PC-3 (cell line): ENCODE data around the gene THADA. TPM values are rescaled to one million over a fixed set of nuclear protein-coding genes. Genes with fewer than 3 reads are reported as not detected.
A peak's percentile ranks its signal among the peaks of the same experiment; 100 is the strongest.

Experiments
- ATAC-seq: fragments of 200-7000 bp; cut with Tn5 transposase; 2 replicates; pipeline ENCODE4 v1.9.1; 2020; ENCODE audit warnings: mild to moderate bottlenecking, moderate library complexity
- BruUV-seq: library from RNA; stranded (reverse); fragments of 400-500 nt; replicated peaks from 2 replicates; lab custom pipeline; 2021; lab: Mats Ljungman, UMichigan
- CTCF ChIA-PET: fragments of 300-600 bp; sonication (Branson Sonifier 250); formaldehyde crosslinking; loops from one replicate; lab custom pipeline; 2022; ENCODE audit warnings: antibody characterized with exemption; lab: Charles Lee
- POLR2A ChIA-PET: fragments of 300-600 bp; sonication (Branson Sonifier 250); formaldehyde crosslinking; loops from one replicate; lab custom pipeline; 2022; ENCODE audit warnings: antibody characterized with exemption; ENCODE audit not compliant: unreplicated experiment; lab: Charles Lee
- DNase-seq: peaks from one replicate; pipeline ENCODE4 v3.0.0-alpha.2; 2015
- H2AFZ ChIP-seq: fragments of 300-600 bp; sonication (generic); 2 replicates; pipeline ENCODE4 v1.6.0; 2016; ENCODE audit warnings: antibody characterized with exemption, low read length
- H3F3A ChIP-seq: fragments of 300-600 bp; sonication (generic); one replicate; pipeline ENCODE4 v1.6.0; 2017; ENCODE audit warnings: antibody characterized with exemption, low read length, control low read depth, mild to moderate bottlenecking; ENCODE audit not compliant: unreplicated experiment
- H3K27ac ChIP-seq: fragments of 300-600 bp; sonication (generic); 2 replicates; pipeline ENCODE4 v1.5.1; 2016; ENCODE audit warnings: mild to moderate bottlenecking, low read length
- H3K27me3 ChIP-seq: fragments of 300-600 bp; sonication (generic); 2 replicates; pipeline ENCODE4 v1.6.1; 2016; ENCODE audit warnings: low read length, mixed read lengths
- H3K36me3 ChIP-seq: fragments of 300-600 bp; sonication (generic); 2 replicates; pipeline ENCODE4 v1.6.1; 2016; ENCODE audit warnings: low read depth, mixed run types, low read length, mixed read lengths
- H3K4me1 ChIP-seq: fragments of 300-600 bp; sonication (generic); 2 replicates; pipeline ENCODE4 v1.5.1; 2016; ENCODE audit warnings: low read length; ENCODE audit not compliant: insufficient read depth
- H3K4me2 ChIP-seq: fragments of 300-600 bp; sonication (generic); 2 replicates; pipeline ENCODE4 v1.6.0; 2016; ENCODE audit warnings: low read length
- H3K4me3 ChIP-seq: fragments of 300-600 bp; sonication (generic); 2 replicates; pipeline ENCODE4 v1.5.1; 2016; ENCODE audit warnings: mild to moderate bottlenecking, low read length, mixed read lengths
- H3K79me2 ChIP-seq: fragments of 300-600 bp; sonication (generic); 2 replicates; pipeline ENCODE4 v1.6.1; 2017; ENCODE audit warnings: low read length, mixed read lengths
- H3K9ac ChIP-seq: fragments of 300-600 bp; sonication (generic); 2 replicates; pipeline ENCODE4 v1.6.0; 2016; ENCODE audit warnings: mild to moderate bottlenecking, low read length
- H3K9me2 ChIP-seq: fragments of 300-600 bp; sonication (generic); replicated peaks from 2 replicates; pipeline ENCODE4 v1.6.1; 2016; ENCODE audit warnings: mixed run types, low read length, mixed read lengths
- H3K9me3 ChIP-seq: fragments of 300-600 bp; sonication (generic); 2 replicates; pipeline ENCODE4 v1.6.1; 2016; ENCODE audit warnings: low read length, mixed read lengths
- H4K20me1 ChIP-seq: fragments of 300-600 bp; sonication (generic); 2 replicates; pipeline ENCODE4 v1.6.1; 2016; ENCODE audit warnings: low read length, mixed read lengths
- CTCF ChIP-seq: fragments of 300-600 bp; sonication (generic); conservative IDR thresholded peaks from 2 replicates; pipeline ENCODE4 v1.5.1; 2017; ENCODE audit warnings: antibody characterized with exemption, low read depth, mild to moderate bottlenecking, low read length
- EZH2 ChIP-seq: fragments of 300-600 bp; sonication (generic); IDR thresholded peaks from one replicate; pipeline ENCODE4 v1.6.1; 2017; ENCODE audit warnings: antibody characterized with exemption, mild to moderate bottlenecking, low read length; ENCODE audit not compliant: unreplicated experiment
- EZH2phosphoT487 ChIP-seq: fragments of 300-600 bp; sonication (generic); IDR thresholded peaks from 2 replicates; pipeline ENCODE4 v1.6.1; 2018; ENCODE audit warnings: mild to moderate bottlenecking, antibody characterized with exemption, low read length, borderline replicate concordance
- intact Hi-C: fragments of 100-400 bp; cut with micrococcal nuclease; formaldehyde crosslinking; loops from 2 replicates; pipeline ENCODE4 v1.9.0; 2023
- total RNA-seq: library from RNA; depleted of rRNA; stranded (reverse); fragments of >200 nt; gene quantifications from 2 replicates; pipeline ENCODE4 v1.2.3, GENCODE V29; 2014

Gene THADA
- total RNA-seq, 1 experiment from 2014 or later: 33.6 TPM

- Histone ChIP-seq H3F3A (no peaks in the 10 kb centered on the region), H3K4me2 (no peak overlapping the region), H2AFZ (no peak overlapping the region), H3K27me3 (no peaks in the 10 kb centered on the region), H3K27ac (no peak overlapping the region), H3K36me3 (no peaks in the 10 kb centered on the region), H3K9me2 (no peaks in the 10 kb centered on the region), H3K79me2 (no peaks in the 10 kb centered on the region), H3K4me3 (no peak overlapping the region), H3K9me3 (no peaks in the 10 kb centered on the region), H3K4me1 (no peaks in the 10 kb centered on the region), H4K20me1 (no peaks in the 10 kb centered on the region), H3K9ac (no peak overlapping the region)
- no TSS peak for BruUV-seq
- DNase-seq (no peak), ATAC-seq (no peak)
- ChIA-PET CTCF (no interaction called here), POLR2A (no interaction called here)
- TF ChIP-seq EZH2: no peak
- TF ChIP-seq CTCF: no peak
- TF ChIP-seq EZH2phosphoT487: no peak
- intact Hi-C loops: no loop called here
Measured at GRCh38 chr2:43622931-43623451, 27.2 kb upstream of the THADA start.

- Histone ChIP-seq H2AFZ (no peak overlapping the region), H4K20me1 (no peaks in the 10 kb centered on the region), H3K9ac (no peak overlapping the region), H3K4me2 (no peak overlapping the region), H3K27ac (no peak overlapping the region), H3K4me1 (peaks cover 13% of the 10 kb centered on the region), H3K79me2 (no peaks in the 10 kb centered on the region), H3K4me3 (no peak overlapping the region), H3F3A (no peaks in the 10 kb centered on the region), H3K36me3 (no peaks in the 10 kb centered on the region), H3K9me3 (no peaks in the 10 kb centered on the region), H3K27me3 (no peaks in the 10 kb centered on the region), H3K9me2 (no peaks in the 10 kb centered on the region)
- ATAC-seq: no peak
- TF ChIP-seq EZH2: no peak
- TF ChIP-seq EZH2phosphoT487: no peak
- intact Hi-C loops: no loop called here
- ChIA-PET CTCF (no interaction called here), POLR2A (no interaction called here)
- BruUV-seq: no TSS peak
- DNase-seq: no peak
Measured at GRCh38 chr2:43619511-43619910, 23.7 kb upstream of the THADA start.

GRCh38 chr2:43616967-43617680, 21.3 kb upstream of the THADA start:
- CTCF ChIA-PET: no interaction called here
- TF ChIP-seq EZH2phosphoT487: no peak
- H3K27me3 ChIP-seq: no peaks in the 10 kb centered on the region

More at GRCh38 chr2:43616967-43617680, 21.3 kb upstream of the THADA start:
- BruUV-seq: no TSS peak
- Histone ChIP-seq H3K9ac (no peak overlapping the region), H2AFZ (no peak overlapping the region), H3K4me3 (no peak overlapping the region), H3F3A (no peaks in the 10 kb centered on the region), H3K36me3 (no peaks in the 10 kb centered on the region), H3K27ac (peak overlapping the region; percentile 37), H3K9me3 (no peaks in the 10 kb centered on the region), H4K20me1 (no peaks in the 10 kb centered on the region), H3K79me2 (no peaks in the 10 kb centered on the region), H3K9me2 (no peaks in the 10 kb centered on the region), H3K4me2 (no peak overlapping the region), H3K4me1 (peaks cover 13% of the 10 kb centered on the region)
- ATAC-seq: peak; percentile 76
- POLR2A ChIA-PET: no interaction called here
- DNase-seq: peak; percentile 47
- intact Hi-C loops: loop anchor here (1.0 to 2.0 kb wide), 3 partner anchors 17 to 142 kb away; no protein-coding TSS in a partner anchor
